Stimulated activated CD4-positive, alpha-beta T cell treated with anti-CD3 and anti-CD28 coated beads, Interleukin-12 subunit alpha, Interleukin-12 subunit beta, amount 100 ng/mL, for 24 hours (primary cell): ENCODE results near the gene ARMC5.
"Not testable (repeated sequence)": the region's sequence is repeated elsewhere in the genome, so short reads cannot be mapped to it uniquely, and the experiment has no call there.

ENCODE experiments used
- DNase-seq, 2 experiments: peaks; one replicate each; pipeline ENCODE4 v3.0.0-alpha.2; 2020; ENCODE audit warnings: low read depth in 2 of 2

The ARMC5 gene

GRCh38 chr16:31458844-31459686, at the start of gene ARMC5:
ARMC5 (plus strand) TSS chr16:31459501; CDS start chr16:31459525, 24 bp downstream.
- DNase-seq = peak; percentile 95 to 96

DNA sequence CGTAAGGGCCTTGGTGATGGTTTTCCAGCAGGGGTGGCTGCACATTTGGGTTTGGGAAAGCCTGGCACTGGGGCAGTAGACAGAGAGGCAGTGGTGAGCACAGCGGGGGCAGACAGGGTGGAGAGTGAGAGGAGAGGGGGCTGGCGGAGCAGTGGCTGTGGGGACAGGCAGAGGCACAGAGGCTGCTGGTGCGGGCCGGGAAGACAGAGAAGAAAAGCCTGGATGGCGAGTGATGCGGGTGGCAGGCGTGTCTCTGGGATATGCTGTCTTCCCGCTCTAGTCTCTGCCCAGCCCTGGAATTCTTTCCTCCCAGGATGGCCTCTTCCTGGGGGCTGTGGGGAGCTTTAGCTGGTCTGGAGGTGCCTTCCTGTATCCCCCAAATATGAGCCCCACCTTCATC, 49.2 kb upstream of the ARMC5 start:
- DNase-seq = no peak

- DNase-seq = no peak
Measured at GRCh38 chr16:31411024-31411844, 48.1 kb upstream of the ARMC5 start.

DNA sequence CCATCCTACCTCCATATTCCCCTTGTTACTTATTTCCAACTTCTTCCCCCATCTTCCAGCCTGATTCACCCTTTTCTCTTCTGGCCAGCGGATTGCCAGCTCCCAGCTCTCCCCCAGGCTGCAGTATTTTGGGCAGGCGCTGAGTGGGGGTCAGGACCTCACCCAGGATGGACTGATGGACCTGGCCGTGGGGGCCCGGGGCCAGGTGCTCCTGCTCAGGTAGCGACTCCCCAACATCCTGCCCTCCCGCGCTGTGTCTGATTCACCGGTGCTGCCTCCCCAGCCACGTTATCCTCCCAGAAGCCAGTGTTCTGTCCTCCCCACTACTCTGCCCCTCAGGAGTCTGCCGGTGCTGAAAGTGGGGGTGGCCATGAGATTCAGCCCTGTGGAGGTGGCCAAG, 46.6 kb upstream of the ARMC5 start:
- no peak for DNase-seq

GRCh38 chr16:31413381-31413780, 45.9 kb upstream of the ARMC5 start:
- DNase-seq = no peak

- no peak for DNase-seq
Measured at GRCh38 chr16:31413943-31414342, 45.4 kb upstream of the ARMC5 start.

GRCh38 chr16:31414706-31415105, 44.6 kb upstream of the ARMC5 start:
- no peak for DNase-seq

DNA sequence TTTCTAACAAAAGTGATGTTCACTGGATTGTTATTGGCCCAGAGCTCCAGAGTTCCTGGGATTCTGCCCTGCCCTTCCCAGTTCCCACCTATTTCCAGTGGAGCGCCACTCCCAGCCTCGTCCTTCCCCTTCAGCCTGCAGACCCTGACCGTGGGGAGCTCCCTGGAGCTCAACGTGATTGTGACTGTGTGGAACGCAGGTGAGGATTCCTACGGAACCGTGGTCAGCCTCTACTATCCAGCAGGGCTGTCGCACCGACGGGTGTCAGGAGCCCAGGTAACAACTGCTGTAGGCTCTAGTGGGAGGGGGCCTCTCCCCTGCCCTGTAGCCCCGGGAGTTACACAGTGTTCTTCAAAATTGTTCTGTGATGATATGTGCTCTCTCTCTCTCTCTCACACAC, 42.9 kb upstream of the ARMC5 start:
- no peak for DNase-seq

DNA sequence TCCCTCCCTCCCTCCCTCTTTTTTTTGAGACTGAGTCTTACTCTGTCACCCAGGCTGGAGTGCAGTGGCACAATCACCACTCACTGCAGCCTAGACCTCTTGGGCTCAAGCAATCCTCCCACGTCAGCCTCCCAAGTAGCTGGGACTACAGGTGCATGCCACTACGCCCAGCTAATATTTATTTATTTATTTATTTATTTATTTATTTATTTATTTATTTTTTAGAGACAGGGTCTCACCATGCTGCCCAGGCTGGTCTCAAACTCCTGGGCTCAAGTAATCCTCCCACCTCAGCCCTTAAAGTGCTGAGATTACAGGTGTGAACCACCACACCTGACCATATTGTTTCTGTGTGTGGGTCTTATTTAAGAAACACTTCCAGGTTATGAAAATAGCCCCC, 42.3 kb upstream of the ARMC5 start:
- DNase-seq = not testable (repeated sequence)

DNA sequence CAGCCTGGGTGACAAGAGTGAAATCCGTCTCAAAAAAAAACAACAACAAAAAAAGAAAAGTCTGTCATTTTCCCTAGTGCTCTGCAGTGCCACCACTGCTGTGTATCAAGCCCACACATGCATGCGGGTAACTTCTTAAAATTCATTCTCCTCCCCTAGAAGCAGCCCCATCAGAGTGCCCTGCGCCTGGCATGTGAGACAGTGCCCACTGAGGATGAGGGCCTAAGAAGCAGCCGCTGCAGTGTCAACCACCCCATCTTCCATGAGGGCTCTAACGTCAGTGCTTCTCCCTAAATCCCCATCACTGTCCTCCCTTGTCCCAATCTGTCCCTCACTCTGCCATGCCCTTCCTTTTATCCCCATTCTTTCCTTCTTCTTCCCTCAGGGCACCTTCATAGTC, 41.4 kb upstream of the ARMC5 start:
- no peak for DNase-seq

DNA sequence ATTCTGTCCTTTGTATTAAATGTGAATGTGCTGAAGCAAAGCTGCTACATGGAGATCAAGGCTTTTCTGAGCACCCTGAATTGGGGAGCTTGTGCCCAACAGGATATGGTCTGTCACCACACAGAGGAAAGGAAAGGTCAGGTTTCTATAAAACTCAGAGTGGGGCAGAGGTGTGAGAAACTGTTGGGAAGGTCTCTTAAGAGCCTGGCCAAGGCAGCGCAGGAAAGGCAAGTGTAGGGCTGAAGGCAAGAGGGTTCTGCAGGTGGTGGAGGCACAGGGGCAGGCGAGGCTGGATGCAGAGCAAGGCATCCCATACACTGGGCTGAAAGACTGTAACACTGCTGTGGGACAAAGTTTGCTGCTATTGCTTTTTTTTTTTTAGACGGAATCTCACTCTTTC, 39.3 kb upstream of the ARMC5 start:
- DNase-seq = no peak

GRCh38 chr16:31421587-31421986, 37.7 kb upstream of the ARMC5 start:
- peak in 1 of 2 experiments; percentile 39 for DNase-seq

GRCh38 chr16:31423241-31423640, 36.1 kb upstream of the ARMC5 start:
- DNase-seq = no peak

GRCh38 chr16:31423801-31424200, 35.5 kb upstream of the ARMC5 start:
- DNase-seq = no peak

- peak; percentile 49 to 50 for DNase-seq
Measured at GRCh38 chr16:31427441-31428278, 31.6 kb upstream of the ARMC5 start.

- no peak for DNase-seq
Measured at GRCh38 chr16:31428279-31428597, 31.1 kb upstream of the ARMC5 start, which contains the start of gene COX6A2. COX6A2 (minus strand) TSS chr16:31428360; CDS start chr16:31428325, 35 bp downstream.

DNA sequence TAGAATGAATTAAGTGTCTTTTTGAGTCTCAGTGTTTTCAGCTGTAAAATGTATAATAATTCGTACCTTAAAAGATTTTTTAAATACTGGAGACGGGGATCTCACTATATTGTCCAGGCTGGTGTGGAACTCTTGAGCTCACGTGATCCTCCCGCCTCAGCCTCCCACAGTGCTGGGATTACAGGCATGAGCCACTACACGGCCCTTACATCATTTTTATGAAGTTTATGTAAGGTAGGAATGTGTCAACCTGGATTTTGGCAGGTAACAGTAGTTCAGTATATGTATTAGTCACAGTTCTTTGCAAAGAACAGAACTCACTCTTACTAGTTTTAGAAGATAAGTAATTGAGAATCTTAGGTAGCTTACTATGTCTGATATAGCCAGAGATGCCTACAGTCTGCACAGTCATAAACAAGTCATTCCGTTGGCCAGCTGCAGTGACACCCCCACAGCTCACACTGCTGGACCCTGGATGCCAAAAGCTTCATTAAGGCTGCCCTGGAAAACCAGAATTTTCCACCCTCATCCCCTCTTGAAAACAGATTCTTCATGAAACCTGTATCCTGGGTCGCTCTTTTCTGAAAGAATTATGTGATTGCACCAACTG, 30.6 kb upstream of the ARMC5 start:
- DNase-seq = no peak

DNA sequence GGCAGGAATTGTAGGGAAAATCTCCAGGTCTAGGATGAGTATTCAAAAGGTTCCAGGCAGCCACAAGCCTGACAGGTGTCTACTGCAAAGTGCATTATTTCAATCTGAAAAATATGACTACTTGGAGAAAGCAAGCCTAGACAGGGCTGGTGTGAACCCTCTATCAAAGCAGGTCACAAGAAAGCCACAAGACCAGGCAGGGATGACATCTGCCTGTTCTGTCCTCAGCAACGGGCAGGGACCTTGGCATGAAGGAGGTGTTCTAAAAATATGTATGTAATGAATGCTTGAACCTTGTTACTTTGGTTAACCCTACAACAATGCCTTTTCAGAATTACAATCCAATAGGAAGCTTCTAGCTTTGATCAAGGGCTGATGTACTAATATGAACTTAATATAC, 30.0 kb upstream of the ARMC5 start:
- no peak for DNase-seq

DNA sequence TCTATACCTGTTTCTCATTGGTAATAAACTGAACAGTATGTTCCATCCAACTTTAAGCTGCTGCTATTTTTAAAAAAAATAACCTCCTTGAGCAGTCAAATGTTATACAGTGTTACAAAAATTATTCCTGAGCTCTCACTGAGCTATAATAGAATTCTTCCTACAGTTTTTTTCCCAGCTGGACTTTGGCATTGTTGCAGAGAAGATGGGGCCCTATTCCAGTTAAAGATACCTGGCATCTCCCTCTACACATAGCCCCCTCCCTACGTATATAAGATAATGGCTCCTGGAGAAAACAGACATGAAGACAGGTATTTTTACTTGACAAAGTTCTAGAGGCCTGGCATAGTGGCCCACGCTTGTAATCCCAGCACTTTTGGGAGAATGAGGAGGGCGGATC, 29.5 kb upstream of the ARMC5 start:
- DNase-seq = no peak

DNA sequence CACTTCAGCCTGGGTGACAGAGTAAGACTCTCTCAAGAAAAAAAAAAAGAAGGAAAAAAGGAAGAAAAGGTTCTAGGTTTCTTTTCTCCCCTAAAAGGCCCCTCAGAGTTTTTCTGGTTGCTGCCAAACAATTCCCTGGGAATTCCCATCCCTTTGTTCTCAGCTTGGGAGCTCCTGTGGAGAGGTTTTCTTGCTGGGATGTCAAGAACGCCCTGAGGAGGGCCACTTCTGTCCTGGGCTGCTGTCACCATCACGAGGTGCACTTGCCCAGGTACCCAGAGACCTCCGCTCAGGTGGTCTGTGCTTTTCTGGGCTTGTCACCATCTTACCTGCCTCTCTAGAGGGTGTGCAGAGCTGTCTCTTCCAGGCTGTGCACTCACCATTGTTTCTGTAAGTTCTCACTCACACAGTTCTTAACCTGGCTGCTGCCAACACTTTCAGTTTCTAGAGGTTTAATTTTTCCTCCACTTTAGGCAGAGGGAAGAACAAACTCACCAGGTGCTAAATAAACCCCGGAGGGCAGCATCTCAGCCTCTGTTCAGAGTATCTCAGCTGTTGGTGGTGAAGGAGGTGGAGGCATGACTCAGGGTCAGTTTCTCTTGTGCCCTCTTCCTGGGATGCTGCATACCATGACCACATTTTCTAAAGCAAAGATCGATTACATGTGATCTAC, 28.8 kb upstream of the ARMC5 start:
- DNase-seq = no peak
